ENCODE data around the gene NELFB.

- no peak for TF ChIP-seq POLR2A (IDR thresholded peaks at IDR 0.05; ENCODE audit: low read length)
- TF ChIP-seq GATA1 (IDR thresholded peaks at IDR 0.05; ENCODE audit: low read depth, low read length), result no peak
These were observed 33.5 kb upstream of the NELFB start for GRCh38 chr9:137221506-137222111.
